WERI-Rb-1 (cell line): ENCODE measurements around the gene RHBDL1.

Experiments used
- DNase-seq: peaks from one replicate; pipeline ENCODE4 v3.0.0-alpha.2; 2020
- H3K27ac ChIP-seq: fragments of 250-450 bp; sonication (Bioruptor Pico); 2 replicates; pipeline ENCODE4 v1.5.1; 2020; ENCODE audit warnings: mild to moderate bottlenecking, moderate library complexity
- H3K27me3 ChIP-seq: fragments of 250-450 bp; sonication (Bioruptor Pico); 2 replicates; pipeline ENCODE4 v1.5.1; 2021; ENCODE audit warnings: mild to moderate bottlenecking, low read depth, moderate library complexity; ENCODE audit not compliant: insufficient read depth, severe bottlenecking
- H3K36me3 ChIP-seq: fragments of 250-450 bp; sonication (Bioruptor Pico); 2 replicates; pipeline ENCODE4 v1.5.1; 2020; ENCODE audit warnings: mild to moderate bottlenecking, moderate library complexity
- H3K4me3 ChIP-seq: 2 replicates; pipeline ENCODE4 v1.5.1; 2011; ENCODE audit warnings: low read depth, mild to moderate bottlenecking, control low read depth, low read length
- H3K9me3 ChIP-seq: fragments of 250-450 bp; sonication (Bioruptor Pico); 2 replicates; pipeline ENCODE4 v1.5.1; 2021; ENCODE audit warnings: mild to moderate bottlenecking, moderate library complexity; ENCODE audit not compliant: severe bottlenecking
- TF ChIP-seq, protein P1 (sequence below): IDR thresholded peaks from 2 replicates; pipeline ENCODE4 v1.5.1; 2011; ENCODE audit warnings: low read depth, mild to moderate bottlenecking, control low read depth, inconsistent platforms, low read length

The RHBDL1 gene

DNA sequence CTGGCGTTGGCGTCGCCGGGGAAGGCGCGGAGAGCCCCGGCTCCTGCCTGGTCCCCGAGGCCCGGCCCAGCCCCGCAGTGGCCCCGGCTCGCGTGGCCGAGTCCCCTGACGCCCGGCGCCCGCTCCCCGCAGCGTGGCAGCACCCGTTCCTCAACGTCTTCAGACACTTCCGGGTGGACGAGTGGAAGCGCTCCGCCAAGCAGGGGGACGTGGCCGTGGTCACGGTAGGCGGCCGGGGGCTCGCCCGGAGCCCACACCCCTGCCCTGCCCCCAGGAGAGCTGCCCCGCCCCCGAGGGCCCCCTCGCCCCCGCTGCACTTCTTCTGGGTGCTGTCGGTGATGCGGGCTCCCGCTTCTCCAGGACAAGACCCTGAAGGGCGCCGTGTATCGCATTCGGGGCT lies 25.8 kb upstream of the RHBDL1 start:
- TF ChIP-seq, protein P1, sequence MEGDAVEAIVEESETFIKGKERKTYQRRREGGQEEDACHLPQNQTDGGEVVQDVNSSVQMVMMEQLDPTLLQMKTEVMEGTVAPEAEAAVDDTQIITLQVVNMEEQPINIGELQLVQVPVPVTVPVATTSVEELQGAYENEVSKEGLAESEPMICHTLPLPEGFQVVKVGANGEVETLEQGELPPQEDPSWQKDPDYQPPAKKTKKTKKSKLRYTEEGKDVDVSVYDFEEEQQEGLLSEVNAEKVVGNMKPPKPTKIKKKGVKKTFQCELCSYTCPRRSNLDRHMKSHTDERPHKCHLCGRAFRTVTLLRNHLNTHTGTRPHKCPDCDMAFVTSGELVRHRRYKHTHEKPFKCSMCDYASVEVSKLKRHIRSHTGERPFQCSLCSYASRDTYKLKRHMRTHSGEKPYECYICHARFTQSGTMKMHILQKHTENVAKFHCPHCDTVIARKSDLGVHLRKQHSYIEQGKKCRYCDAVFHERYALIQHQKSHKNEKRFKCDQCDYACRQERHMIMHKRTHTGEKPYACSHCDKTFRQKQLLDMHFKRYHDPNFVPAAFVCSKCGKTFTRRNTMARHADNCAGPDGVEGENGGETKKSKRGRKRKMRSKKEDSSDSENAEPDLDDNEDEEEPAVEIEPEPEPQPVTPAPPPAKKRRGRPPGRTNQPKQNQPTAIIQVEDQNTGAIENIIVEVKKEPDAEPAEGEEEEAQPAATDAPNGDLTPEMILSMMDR = no peak
- Histone ChIP-seq H3K27ac (peak overlapping the region; percentile 91), H3K27me3 (no peaks in the 10 kb centered on the region), H3K36me3 (peaks cover 39% of the 10 kb centered on the region), H3K4me3 (peak overlapping the region; percentile 58), H3K9me3 (no peaks in the 10 kb centered on the region)
- no peak for DNase-seq

DNA sequence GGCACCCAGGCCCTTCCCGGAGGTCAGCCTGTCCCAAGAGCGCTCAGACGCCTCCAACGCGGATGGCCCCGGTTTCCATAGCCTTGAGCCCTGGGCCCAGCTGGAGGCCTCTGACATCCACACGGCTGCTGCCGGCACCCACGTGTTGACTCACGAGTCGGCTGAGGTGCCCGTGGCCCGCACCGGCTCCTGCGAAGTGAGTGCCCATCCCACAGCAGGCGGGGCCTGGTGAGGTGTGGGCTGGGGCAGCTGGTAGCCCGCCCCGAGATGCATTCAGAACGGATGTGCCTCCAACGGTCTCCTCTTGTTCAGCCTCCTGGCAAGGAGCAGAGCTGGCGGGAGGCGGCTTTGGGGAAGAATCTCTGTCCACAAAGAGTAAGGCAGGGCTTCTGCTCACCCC lies 23.6 kb upstream of the RHBDL1 start:
- TF ChIP-seq, protein P1 = no peak
- DNase-seq = no peak
- no peak overlapping the region for H3K27ac ChIP-seq
- no peaks in the 10 kb centered on the region for H3K9me3 ChIP-seq
- H3K36me3 ChIP-seq = peaks cover 55% of the 10 kb centered on the region
- H3K4me3 ChIP-seq = no peak overlapping the region
- no peaks in the 10 kb centered on the region for H3K27me3 ChIP-seq

DNA sequence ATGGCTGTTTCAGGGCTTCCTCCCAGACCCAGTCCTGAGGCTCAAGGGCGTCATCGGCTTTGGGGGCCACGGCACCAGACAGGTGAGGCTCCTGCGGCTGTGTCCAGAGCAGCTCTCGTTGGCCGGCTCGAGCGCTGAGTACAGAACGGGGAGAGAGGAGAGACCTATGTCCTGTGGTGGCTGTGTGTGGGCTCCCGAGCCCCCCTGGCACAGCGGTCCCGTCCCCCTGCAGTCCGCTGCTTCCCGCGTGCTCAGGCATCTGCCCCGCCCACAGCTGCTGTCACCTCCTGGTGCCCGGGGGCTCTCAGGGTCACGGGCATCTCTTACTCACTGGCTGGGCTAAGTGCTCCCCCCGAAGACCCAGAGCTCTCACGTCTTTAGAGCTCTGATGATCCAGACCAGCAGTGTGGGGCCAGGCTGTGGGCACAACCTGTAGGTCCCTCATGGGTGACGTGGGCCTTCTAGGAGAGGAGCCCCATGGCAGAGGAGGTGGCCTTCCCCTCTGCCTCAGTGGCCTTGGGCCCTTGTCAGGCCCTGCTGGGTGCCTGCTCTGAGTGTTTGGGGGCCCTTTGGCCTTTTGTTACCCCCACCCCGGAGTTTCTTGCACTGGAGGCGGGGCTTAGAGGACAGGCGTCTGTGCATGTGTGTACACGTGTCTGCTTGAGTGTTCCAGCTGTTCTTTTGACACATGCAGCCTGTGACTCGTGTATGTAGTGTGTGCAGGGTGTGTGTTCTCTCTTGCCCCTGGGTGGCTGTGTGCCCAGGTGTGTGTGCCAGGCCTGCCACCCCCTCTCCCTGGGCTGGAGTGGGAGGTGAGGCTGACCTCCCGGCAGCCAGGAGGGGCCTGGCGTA lies 22.8 kb upstream of the RHBDL1 start:
- Histone ChIP-seq H3K27me3 (no peaks in the 10 kb centered on the region), H3K27ac (no peak overlapping the region), H3K9me3 (no peaks in the 10 kb centered on the region), H3K4me3 (no peak overlapping the region), H3K36me3 (peaks cover 63% of the 10 kb centered on the region)
- DNase-seq = no peak
- TF ChIP-seq, protein P1 = no peak

DNA sequence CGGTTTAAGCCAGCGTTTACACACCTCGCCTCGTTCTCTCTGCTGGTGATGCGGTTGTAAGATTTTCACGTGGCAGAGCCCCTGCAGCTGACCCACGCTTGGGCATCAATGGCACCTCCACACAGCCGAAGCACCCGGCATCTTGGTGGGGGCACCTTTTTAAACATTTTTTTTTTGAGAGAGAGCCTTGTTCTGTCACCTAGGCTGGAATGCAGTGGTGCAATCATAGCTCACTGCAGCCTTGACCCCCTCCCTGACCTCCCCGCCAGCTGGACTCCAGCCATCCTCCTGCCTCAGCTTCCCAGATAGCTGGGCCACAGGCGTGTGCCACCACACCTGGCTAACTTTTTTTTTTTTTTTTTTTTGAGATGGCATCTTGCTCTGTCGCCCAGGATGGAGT lies 21.4 kb upstream of the RHBDL1 start:
- Histone ChIP-seq H3K27ac (no peak overlapping the region), H3K36me3 (peaks cover 77% of the 10 kb centered on the region), H3K4me3 (no peak overlapping the region), H3K27me3 (no peaks in the 10 kb centered on the region), H3K9me3 (no peaks in the 10 kb centered on the region)
- TF ChIP-seq, protein P1 = no peak
- DNase-seq = no peak

DNA sequence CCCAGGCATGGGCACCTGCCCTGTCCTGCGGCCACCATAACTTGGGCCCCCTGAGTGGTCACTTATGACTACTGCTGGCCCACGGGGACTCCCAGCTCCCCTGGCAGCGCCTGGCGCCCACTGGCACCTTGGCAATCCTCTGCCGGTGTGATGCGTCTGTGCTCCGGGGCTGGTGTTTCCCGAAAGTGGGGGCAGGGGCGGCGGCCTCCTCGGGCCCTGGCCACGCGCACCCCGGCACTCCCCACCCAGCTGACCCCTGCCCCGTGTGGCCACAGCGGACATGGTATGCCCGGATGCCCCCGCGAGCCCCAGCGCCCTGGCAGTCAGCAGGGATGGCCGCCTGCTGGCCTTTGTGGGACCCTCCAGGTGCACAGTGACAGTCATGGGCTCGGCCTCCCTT lies 18.0 kb upstream of the RHBDL1 start:
- DNase-seq = no peak
- TF ChIP-seq, protein P1 = no peak
- peaks cover 84% of the 10 kb centered on the region for H3K36me3 ChIP-seq
- no peak overlapping the region for H3K27ac ChIP-seq
- no peaks in the 10 kb centered on the region for H3K9me3 ChIP-seq
- H3K27me3 ChIP-seq = no peaks in the 10 kb centered on the region
- no peak overlapping the region for H3K4me3 ChIP-seq
